ENCODE data around the gene PPM1A. TPM values are rescaled to one million over a fixed set of nuclear protein-coding genes. Genes with fewer than 3 reads are reported as not detected.

The PPM1A gene
- total and polyA plus RNA-seq, 2 of the 8 experiments (the other 6 are each of a cell fraction or from before 2014, with no cell fraction given), result 14.0 to 51.2 TPM

DNA sequence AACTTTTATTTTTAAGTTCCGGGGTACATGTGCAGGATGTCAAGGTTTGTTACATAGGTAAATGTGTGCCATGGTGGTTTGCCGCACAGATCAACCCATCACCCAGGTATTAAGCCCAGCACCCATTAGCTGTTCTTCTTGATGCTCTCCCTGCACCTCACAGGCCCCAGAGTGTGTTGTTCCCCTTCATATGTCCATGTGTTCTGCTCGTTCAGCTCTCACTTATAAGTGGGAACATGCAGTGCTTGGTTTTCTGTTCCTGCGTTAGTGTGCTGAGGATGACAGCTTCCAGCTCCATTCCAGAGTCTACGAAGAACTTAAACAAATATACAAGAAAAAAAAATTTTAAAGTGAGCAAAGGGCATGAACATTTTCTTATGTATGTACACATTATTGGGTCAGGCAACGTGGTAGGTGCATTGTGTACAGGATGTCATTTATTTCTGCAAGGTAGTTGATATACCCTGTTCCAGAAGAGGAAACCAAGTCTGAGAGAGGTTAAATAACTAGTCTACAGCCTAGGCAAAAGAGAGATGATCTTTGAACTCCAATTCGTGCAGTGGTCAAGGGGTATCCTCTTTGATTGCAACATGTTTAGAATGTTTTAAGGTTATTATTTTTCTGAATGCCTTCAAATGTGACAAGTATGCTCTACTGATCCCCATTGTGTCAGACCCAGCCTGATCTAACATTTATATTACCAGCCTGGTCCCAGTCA lies 8.7 kb upstream of the PPM1A start (continued):
- TF ChIP-seq, protein P1, sequence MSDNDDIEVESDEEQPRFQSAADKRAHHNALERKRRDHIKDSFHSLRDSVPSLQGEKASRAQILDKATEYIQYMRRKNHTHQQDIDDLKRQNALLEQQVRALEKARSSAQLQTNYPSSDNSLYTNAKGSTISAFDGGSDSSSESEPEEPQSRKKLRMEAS (IDR thresholded peaks at IDR 0.05), result no peak
- no peak for TF ChIP-seq CBX5 (IDR thresholded peaks at IDR 0.05; ENCODE audit: low read depth, low read length)

All from H1 (cell line).